Large intestine (tissue), 3 donors: ENCODE results near the gene MAP4K4. TPM values are rescaled to one million over a fixed set of nuclear protein-coding genes. Genes with fewer than 3 reads are reported as not detected.

Experiments
- DNase-seq, 2 donors: peaks; one replicate each; pipeline versions ENCODE4 v3.0.0 to v3.0.0-alpha.2; 2013
- H3K27ac ChIP-seq: one replicate; pipeline ENCODE4 v1.5.1; 2013; ENCODE audit warnings: low read length
- H3K27me3 ChIP-seq: 2 replicates; pipeline ENCODE4 v1.6.1; 2013; ENCODE audit warnings: low read length; ENCODE audit not compliant: control insufficient read depth, insufficient read depth
- H3K36me3 ChIP-seq: 2 replicates; pipeline ENCODE4 v1.6.1; 2013; ENCODE audit warnings: low read length; ENCODE audit not compliant: control insufficient read depth, insufficient read depth
- H3K4me1 ChIP-seq: one replicate; pipeline ENCODE4 v1.6.1; 2013; ENCODE audit warnings: low read length; ENCODE audit not compliant: control insufficient read depth, insufficient read depth
- H3K4me3 ChIP-seq: one replicate; pipeline ENCODE4 v1.5.1; 2013; ENCODE audit warnings: low read length
- H3K9me3 ChIP-seq: one replicate; pipeline ENCODE4 v1.6.1; 2013; ENCODE audit warnings: mild to moderate bottlenecking, low read depth, low read length, moderate library complexity; ENCODE audit not compliant: control insufficient read depth
- WGBS: methylation state at CpG from one replicate; pipeline ENCODE4 v1.1.5; 2013; ENCODE audit warnings: low lambda C conversion rate; ENCODE audit not compliant: insufficient coverage; 5-methylcytosine and 5-hydroxymethylcytosine counted together
- polyA plus RNA-seq: library from polyadenylated mRNA; unstranded; fragments of 120-200 nt; gene quantifications from one replicate; pipeline ENCODE4 v1.2.1, GENCODE V29; 2013

MAP4K4 gene
- polyA plus RNA-seq, 1 donor: 39.5 TPM

GRCh38 chr2:101882769-101883307 lies 185.3 kb downstream of the MAP4K4 start:
- no peaks in the 10 kb centered on the region for H3K4me1 ChIP-seq
- H3K9me3 ChIP-seq: no peaks in the 10 kb centered on the region
- no CpG with 5 or more reads among the region's 4 CpGs for WGBS
- no peak for DNase-seq
- H3K36me3 ChIP-seq: peaks cover 19% of the 10 kb centered on the region
- no peaks in the 10 kb centered on the region for H3K27me3 ChIP-seq
- H3K4me3 ChIP-seq: no peak overlapping the region
- H3K27ac ChIP-seq: no peak overlapping the region

GRCh38 chr2:101883860-101884259 lies 186.4 kb downstream of the MAP4K4 start:
- Histone ChIP-seq H3K9me3 (no peaks in the 10 kb centered on the region), H3K4me3 (no peak overlapping the region), H3K36me3 (peaks cover 22% of the 10 kb centered on the region), H3K27ac (no peak overlapping the region), H3K4me1 (no peaks in the 10 kb centered on the region), H3K27me3 (no peaks in the 10 kb centered on the region)
- WGBS: 20% methylated on average over 1 of the region's 3 CpGs
- DNase-seq: peak; percentile 15 to 27

GRCh38 chr2:101884423-101884822 lies 186.9 kb downstream of the MAP4K4 start:
- WGBS: no CpG with 5 or more reads among the region's 2 CpGs
- no peaks in the 10 kb centered on the region for H3K27me3 ChIP-seq
- no peaks in the 10 kb centered on the region for H3K4me1 ChIP-seq
- peaks cover 26% of the 10 kb centered on the region for H3K36me3 ChIP-seq
- no peaks in the 10 kb centered on the region for H3K9me3 ChIP-seq
- H3K4me3 ChIP-seq: no peak overlapping the region
- no peak overlapping the region for H3K27ac ChIP-seq
- DNase-seq: no peak

GRCh38 chr2:101887328-101887727 lies 189.8 kb downstream of the MAP4K4 start:
- peaks cover 37% of the 10 kb centered on the region for H3K36me3 ChIP-seq
- no peaks in the 10 kb centered on the region for H3K4me1 ChIP-seq
- H3K4me3 ChIP-seq: no peak overlapping the region
- no peak for DNase-seq
- H3K27me3 ChIP-seq: no peaks in the 10 kb centered on the region
- no peak overlapping the region for H3K27ac ChIP-seq
- no peaks in the 10 kb centered on the region for H3K9me3 ChIP-seq
- WGBS: no CpG with 5 or more reads among the region's 2 CpGs

GRCh38 chr2:101889460-101890098 lies 192.1 kb downstream of the MAP4K4 start:
- H3K36me3 ChIP-seq: peaks cover 47% of the 10 kb centered on the region
- H3K9me3 ChIP-seq: no peaks in the 10 kb centered on the region
- H3K27ac ChIP-seq: no peak overlapping the region
- WGBS: no CpG with 5 or more reads among the region's 7 CpGs
- no peaks in the 10 kb centered on the region for H3K27me3 ChIP-seq
- H3K4me3 ChIP-seq: no peak overlapping the region
- DNase-seq: no peak
- no peaks in the 10 kb centered on the region for H3K4me1 ChIP-seq

- Histone ChIP-seq H3K4me3 (no peak overlapping the region), H3K27me3 (no peaks in the 10 kb centered on the region), H3K9me3 (no peaks in the 10 kb centered on the region), H3K27ac (no peak overlapping the region), H3K4me1 (no peaks in the 10 kb centered on the region), H3K36me3 (peaks cover 39% of the 10 kb centered on the region)
- no peak for DNase-seq
- 92% methylated on average over 2 of the region's 3 CpGs for WGBS
Measured at GRCh38 chr2:101892377-101892776, 194.9 kb downstream of the MAP4K4 start.

- DNase-seq: no peak
- Histone ChIP-seq H3K36me3 (peaks cover 28% of the 10 kb centered on the region), H3K27ac (no peak overlapping the region), H3K9me3 (no peaks in the 10 kb centered on the region), H3K4me3 (no peak overlapping the region), H3K27me3 (no peaks in the 10 kb centered on the region), H3K4me1 (no peaks in the 10 kb centered on the region)
- WGBS: 100% methylated on average over 1 of the region's 9 CpGs
Measured at GRCh38 chr2:101893681-101894381, 196.3 kb downstream of the MAP4K4 start.

- H3K36me3 ChIP-seq: peaks cover 21% of the 10 kb centered on the region
- H3K9me3 ChIP-seq: no peaks in the 10 kb centered on the region
- 94% methylated on average over 2 of the region's 7 CpGs for WGBS
Measured at GRCh38 chr2:101895039-101895438, 197.5 kb downstream of the MAP4K4 start.

GRCh38 chr2:101895819-101896322 lies 198.4 kb downstream of the MAP4K4 start:
- no CpG with 5 or more reads among the region's 2 CpGs for WGBS
- Histone ChIP-seq H3K9me3 (no peaks in the 10 kb centered on the region), H3K27me3 (no peaks in the 10 kb centered on the region), H3K4me1 (no peaks in the 10 kb centered on the region), H3K4me3 (no peak overlapping the region), H3K27ac (no peak overlapping the region), H3K36me3 (peaks cover 19% of the 10 kb centered on the region)
- no peak for DNase-seq

More at GRCh38 chr2:101895039-101895438, 197.5 kb downstream of the MAP4K4 start:
- no peaks in the 10 kb centered on the region for H3K4me1 ChIP-seq
- no peak overlapping the region for H3K27ac ChIP-seq
- no peak overlapping the region for H3K4me3 ChIP-seq
- DNase-seq: no peak
- no peaks in the 10 kb centered on the region for H3K27me3 ChIP-seq

GRCh38 chr2:101897301-101897700 lies 199.8 kb downstream of the MAP4K4 start:
- Histone ChIP-seq H3K4me3 (no peak overlapping the region), H3K4me1 (no peaks in the 10 kb centered on the region), H3K27ac (no peak overlapping the region), H3K27me3 (no peaks in the 10 kb centered on the region), H3K9me3 (no peaks in the 10 kb centered on the region), H3K36me3 (peaks cover 10% of the 10 kb centered on the region)
- no CpG with 5 or more reads among the region's 1 CpG for WGBS
- no peak for DNase-seq
